OCI-LY3 (cell line): ENCODE results near the gene TM4SF1.
"Not testable (repeated sequence)": the region's sequence is repeated elsewhere in the genome, so short reads cannot be mapped to it uniquely, and the experiment has no call there.

ENCODE experiments used
- H2AFZ ChIP-seq: fragments of 200-600, 300-600 bp; shearing (Covaris generic); 2 replicates; pipeline ENCODE4 v1.6.0; 2014; ENCODE audit warnings: antibody characterized with exemption, low read depth, low read length
- H3K27ac ChIP-seq: fragments of 200-600, 300-600 bp; sonication (generic); 2 replicates; pipeline ENCODE4 v1.5.1; 2014; ENCODE audit warnings: mild to moderate bottlenecking, low read length, moderate library complexity, mixed read lengths
- H3K27me3 ChIP-seq: fragments of 200-600, 300-600 bp; sonication (generic); 2 replicates; pipeline ENCODE4 v1.6.1; 2014; ENCODE audit warnings: low read depth, low read length, mixed read lengths
- H3K36me3 ChIP-seq: fragments of 200-600, 300-600 bp; sonication (generic); replicated peaks from 2 replicates; pipeline ENCODE3; 2014; ENCODE audit warnings: low read depth, low read length, mixed read lengths
- H3K4me1 ChIP-seq: fragments of 300-600, 200-600 bp; sonication (generic); 2 replicates; pipeline ENCODE4 v1.6.1; 2014; ENCODE audit warnings: low read length, mixed read lengths
- H3K4me2 ChIP-seq: fragments of 200-600, 300-600 bp; sonication (generic); 2 replicates; pipeline ENCODE4 v1.6.1; 2014; ENCODE audit warnings: low read length, mixed read lengths
- H3K4me3 ChIP-seq: fragments of 300-600, 200-600 bp; sonication (generic); 2 replicates; pipeline ENCODE4 v1.5.1; 2014; ENCODE audit warnings: antibody characterized with exemption, mild to moderate bottlenecking, low read length, moderate library complexity
- H3K79me2 ChIP-seq: fragments of 300-600, 200-600 bp; shearing (Covaris generic); 2 replicates; pipeline ENCODE4 v1.6.1; 2014; ENCODE audit warnings: mild to moderate bottlenecking, low read length, mixed read lengths
- H3K9ac ChIP-seq: fragments of 300-600, 200-600 bp; shearing (Covaris generic); 2 replicates; pipeline ENCODE4 v1.6.0; 2014; ENCODE audit warnings: mild to moderate bottlenecking, low read length, moderate library complexity
- H3K9me3 ChIP-seq: fragments of 200-600, 300-600 bp; shearing (Covaris generic); 2 replicates; pipeline ENCODE4 v1.6.1; 2014; ENCODE audit warnings: low read length, mixed read lengths; ENCODE audit not compliant: insufficient read depth
- H4K20me1 ChIP-seq: fragments of 200-600, 300-600 bp; sonication (generic); 2 replicates; pipeline ENCODE4 v1.6.1; 2016; ENCODE audit warnings: low read length, mixed read lengths; ENCODE audit not compliant: insufficient read depth
- CTCF ChIP-seq: fragments of 200-600, 300-600 bp; sonication (generic); IDR thresholded peaks from 2 replicates; pipeline ENCODE4 v1.5.1; 2014; ENCODE audit warnings: antibody characterized with exemption, low read length, low read depth
- EZH2phosphoT487 ChIP-seq: fragments of 200-600 bp; shearing (Covaris generic); IDR thresholded peaks from 2 replicates; pipeline ENCODE4 v1.6.1; 2018; ENCODE audit warnings: antibody characterized with exemption, mixed run types, low read depth

Gene TM4SF1

GRCh38 chr3:149340310-149340933 lies 37.0 kb downstream of the TM4SF1 start:
- no peak overlapping the region for H3K4me2 ChIP-seq
- H3K79me2 ChIP-seq: no peaks in the 10 kb centered on the region
- no peak for TF ChIP-seq EZH2phosphoT487
- no peak for TF ChIP-seq CTCF
- no peak overlapping the region for H3K27ac ChIP-seq
- 0 out of 2 replicates have a peak overlapping the region, but pooled peaks have one; percentile 21 for H2AFZ ChIP-seq
- H3K9ac ChIP-seq: no peak overlapping the region
- no peak overlapping the region for H3K4me3 ChIP-seq
- H3K36me3 ChIP-seq: no peaks in the 10 kb centered on the region
- no peaks in the 10 kb centered on the region for H3K9me3 ChIP-seq
- peaks cover 48% of the 10 kb centered on the region for H3K27me3 ChIP-seq
- no peaks in the 10 kb centered on the region for H4K20me1 ChIP-seq
- H3K4me1 ChIP-seq: no peaks in the 10 kb centered on the region

GRCh38 chr3:149339931-149340309 lies 37.5 kb downstream of the TM4SF1 start:
- H3K27ac ChIP-seq: no peak overlapping the region
- no peak overlapping the region for H3K4me3 ChIP-seq

GRCh38 chr3:149337486-149337885 lies 40.0 kb downstream of the TM4SF1 start:
- H3K9me3 ChIP-seq, H3K36me3 ChIP-seq, H3K4me2 ChIP-seq, H3K4me3 ChIP-seq, H4K20me1 ChIP-seq, H3K4me1 ChIP-seq, H3K79me2 ChIP-seq, H3K27ac ChIP-seq, H3K9ac ChIP-seq, H2AFZ ChIP-seq: not testable (repeated sequence)
- H3K27me3 ChIP-seq: peaks cover 43% of the 10 kb centered on the region

More at GRCh38 chr3:149339931-149340309, 37.5 kb downstream of the TM4SF1 start:
- no peaks in the 10 kb centered on the region for H3K36me3 ChIP-seq
- 0 out of 2 replicates have a peak overlapping the region, but pooled peaks have one; percentile 21 for H2AFZ ChIP-seq
- H3K9me3 ChIP-seq: no peaks in the 10 kb centered on the region
- no peak overlapping the region for H3K9ac ChIP-seq
- TF ChIP-seq EZH2phosphoT487: no peak
- TF ChIP-seq CTCF: no peak
- H3K4me1 ChIP-seq: no peaks in the 10 kb centered on the region
- no peaks in the 10 kb centered on the region for H3K79me2 ChIP-seq
- no peak overlapping the region for H3K4me2 ChIP-seq
- no peaks in the 10 kb centered on the region for H4K20me1 ChIP-seq
- H3K27me3 ChIP-seq: peaks cover 50% of the 10 kb centered on the region

GRCh38 chr3:149336925-149337324 lies 40.5 kb downstream of the TM4SF1 start:
- no peak overlapping the region for H3K27ac ChIP-seq
- no peaks in the 10 kb centered on the region for H3K36me3 ChIP-seq
- H3K79me2 ChIP-seq: no peaks in the 10 kb centered on the region
- no peaks in the 10 kb centered on the region for H3K4me1 ChIP-seq
- H3K4me2 ChIP-seq: no peak overlapping the region
- no peaks in the 10 kb centered on the region for H4K20me1 ChIP-seq
- no peak for TF ChIP-seq CTCF
- no peak for TF ChIP-seq EZH2phosphoT487
- H3K9ac ChIP-seq: no peak overlapping the region
- peaks cover 42% of the 10 kb centered on the region for H3K27me3 ChIP-seq
- no peak overlapping the region for H3K4me3 ChIP-seq
- no peaks in the 10 kb centered on the region for H3K9me3 ChIP-seq
- no peak overlapping the region for H2AFZ ChIP-seq
